Mammary epithelial cell (primary cell): ENCODE data around the gene ID2.

Experiments
- CTCF ChIP-seq, 2 donors: IDR thresholded peaks in 1 of 2; conservative IDR thresholded peaks in 1 of 2; 2 replicates each; pipeline ENCODE4 v1.5.1; 2011 to 2012; ENCODE audit warnings: inconsistent platforms in 2 of 2, low read length in 2 of 2, mild to moderate bottlenecking in 2 of 2, control low read depth in 1 of 2, low read depth in 1 of 2; ENCODE audit not compliant: insufficient read depth in 1 of 2; ENCODE audit errors: extremely low read depth in 1 of 2
- EZH2 ChIP-seq: IDR thresholded peaks from 2 replicates; pipeline ENCODE4 v1.6.1; 2012; ENCODE audit warnings: low read length, inconsistent platforms, borderline replicate concordance

- no peak for TF ChIP-seq EZH2
- no peak for TF ChIP-seq CTCF (conservative IDR thresholded peaks at IDR 0.05 in 1 of 2, IDR thresholded peaks at IDR 0.05 in 1 of 2; ENCODE audit: extremely low read depth in 1 of 2, insufficient read depth in 1 of 2, low read depth in 1 of 2, low read length in 2 of 2)
These were observed 41.1 kb downstream of the ID2 start for GRCh38 chr2:8722986-8723385.
